HG02623 (cell line): Measurements from ENCODE around the gene BANF2.
"Not testable (repeated sequence)": the region's sequence is repeated elsewhere in the genome, so short reads cannot be mapped to it uniquely, and the experiment has no call there.

Experiments
- ATAC-seq: cut with Tn5 transposase; IDR thresholded peaks from one replicate; pipeline ENCODE4 v1.9.1; 2021; ENCODE audit warnings: moderate library complexity; ENCODE audit not compliant: unreplicated experiment

Gene BANF2

DNA sequence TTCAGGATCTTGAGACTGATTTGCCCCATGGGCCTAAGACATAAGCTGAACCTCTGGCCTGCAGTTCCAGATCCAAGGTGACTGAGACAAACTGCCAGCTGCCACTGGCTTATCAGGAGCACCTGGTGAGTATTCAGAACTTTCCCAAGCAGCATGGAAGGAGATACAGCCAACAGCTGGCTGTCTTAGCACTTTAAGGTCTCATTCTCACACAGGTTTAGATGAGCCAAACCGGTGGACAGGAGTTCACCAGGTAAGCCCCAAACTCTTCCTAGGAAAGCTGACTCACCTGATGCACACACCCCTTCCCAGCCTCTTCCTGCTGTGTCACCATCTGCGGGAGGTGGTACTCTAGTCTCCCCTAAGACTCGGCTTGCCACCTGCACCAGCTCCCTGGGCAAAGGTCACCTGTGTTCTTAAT lies at the start of gene BANF2:
TSS of gene BANF2 (plus strand) at position 36 of the 421 bp plus-strand sequence. CDS start 25,060 bp downstream, outside the sequence.
- no peak for ATAC-seq

- ATAC-seq, result no peak
Measured at GRCh38 chr20:17650301-17651128, 49.3 kb upstream of the BANF2 start.

DNA sequence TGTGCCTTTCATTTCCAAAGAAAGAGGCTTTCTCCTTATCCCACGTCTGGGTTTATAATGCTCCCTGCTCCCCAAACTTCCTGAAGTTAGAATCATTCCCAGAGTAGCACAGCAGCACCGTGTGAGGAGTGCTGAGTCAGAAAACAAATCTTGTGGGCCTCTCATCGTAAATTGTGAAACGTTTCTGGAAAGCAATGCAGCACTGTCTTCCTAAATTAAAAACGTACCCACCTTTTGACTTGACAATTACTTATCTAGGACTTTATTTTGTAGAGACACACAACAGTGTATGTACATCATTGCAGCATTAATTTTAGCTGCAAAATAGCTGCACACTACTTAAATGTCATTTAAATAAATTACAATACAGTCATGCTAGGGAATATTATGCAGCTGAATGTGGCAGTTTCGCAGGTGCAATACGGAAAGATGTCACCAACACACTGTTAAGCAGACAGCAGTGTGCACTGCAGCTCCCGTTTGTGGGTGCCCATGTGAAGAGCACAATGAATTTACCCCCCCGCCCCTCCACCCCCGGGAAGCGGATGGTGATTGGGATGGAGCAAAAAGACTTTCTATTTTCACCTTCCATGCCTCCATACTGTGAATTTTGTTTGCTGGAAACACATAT lies 48.5 kb upstream of the BANF2 start:
- no peak for ATAC-seq

DNA sequence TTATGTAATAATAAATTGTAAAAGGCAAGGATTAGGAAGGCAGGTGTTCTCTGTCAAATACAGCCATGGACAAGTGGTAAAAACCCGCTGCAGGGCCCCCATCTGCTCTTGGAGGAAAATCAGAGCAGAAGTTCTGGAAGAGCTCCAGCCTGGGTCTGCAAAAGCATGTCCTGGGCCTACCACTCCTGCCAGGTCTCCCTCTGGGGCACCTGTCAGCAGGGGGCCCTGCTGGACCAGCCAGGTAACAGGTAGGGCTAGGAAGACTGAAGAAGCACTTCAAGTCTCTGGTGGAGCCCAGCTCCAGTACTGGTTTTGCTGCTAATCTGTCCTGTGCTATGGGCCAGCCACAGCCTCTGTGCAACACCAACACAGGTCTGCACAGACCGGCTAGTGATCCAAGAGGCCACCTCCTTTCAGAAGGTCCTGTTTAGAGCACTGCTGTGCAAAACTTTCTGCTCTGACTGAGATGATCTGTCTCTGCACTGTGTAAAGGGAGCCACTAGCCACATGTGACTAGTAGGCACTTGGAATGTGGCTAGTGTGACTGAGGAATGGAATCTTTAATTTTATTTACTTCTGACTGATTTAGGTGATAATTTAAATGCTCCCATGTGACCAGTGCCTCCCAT lies 47.9 kb upstream of the BANF2 start:
- ATAC-seq, result no peak

DNA sequence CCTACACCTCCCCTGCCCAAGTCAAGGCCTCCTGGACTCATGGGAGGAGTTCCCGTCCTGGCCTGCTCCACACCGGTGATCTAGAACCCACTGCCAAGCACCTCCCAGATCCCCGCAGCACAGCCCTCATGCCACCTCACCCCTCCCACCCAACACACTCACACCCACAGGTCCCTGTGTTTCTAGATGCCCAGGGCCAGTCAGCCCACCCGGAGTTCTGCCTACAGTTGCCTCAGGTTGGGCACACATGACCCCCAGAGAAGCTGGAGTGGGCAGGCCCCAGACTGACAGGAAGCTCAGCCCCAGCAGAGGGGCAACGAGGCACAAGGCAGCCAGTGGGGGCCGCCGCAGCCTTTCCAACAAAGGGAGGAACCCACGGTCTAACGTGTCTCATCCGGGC lies 47.4 kb upstream of the BANF2 start:
- no peak for ATAC-seq

GRCh38 chr20:17653835-17654648 lies 45.7 kb upstream of the BANF2 start:
- no peak for ATAC-seq

GRCh38 chr20:17654649-17655285 lies 45.0 kb upstream of the BANF2 start:
- no peak for ATAC-seq

DNA sequence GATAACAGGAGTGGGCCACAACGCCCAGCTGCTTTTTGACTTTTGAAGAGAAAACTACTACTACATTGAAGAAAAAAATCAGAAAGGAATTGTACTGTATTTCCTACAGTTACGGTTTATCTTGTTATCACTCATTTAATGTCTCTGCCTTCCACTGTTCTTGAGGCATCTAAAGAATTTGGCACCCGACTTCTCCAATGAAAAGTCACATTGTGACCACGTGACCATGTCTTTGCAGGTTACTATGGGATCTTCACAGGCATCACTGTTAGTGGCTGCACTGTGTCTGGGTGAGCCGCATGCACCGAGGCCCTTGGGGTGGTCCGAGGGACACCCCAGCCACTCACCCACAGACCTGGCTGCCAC lies 44.5 kb upstream of the BANF2 start:
- no peak for ATAC-seq

DNA sequence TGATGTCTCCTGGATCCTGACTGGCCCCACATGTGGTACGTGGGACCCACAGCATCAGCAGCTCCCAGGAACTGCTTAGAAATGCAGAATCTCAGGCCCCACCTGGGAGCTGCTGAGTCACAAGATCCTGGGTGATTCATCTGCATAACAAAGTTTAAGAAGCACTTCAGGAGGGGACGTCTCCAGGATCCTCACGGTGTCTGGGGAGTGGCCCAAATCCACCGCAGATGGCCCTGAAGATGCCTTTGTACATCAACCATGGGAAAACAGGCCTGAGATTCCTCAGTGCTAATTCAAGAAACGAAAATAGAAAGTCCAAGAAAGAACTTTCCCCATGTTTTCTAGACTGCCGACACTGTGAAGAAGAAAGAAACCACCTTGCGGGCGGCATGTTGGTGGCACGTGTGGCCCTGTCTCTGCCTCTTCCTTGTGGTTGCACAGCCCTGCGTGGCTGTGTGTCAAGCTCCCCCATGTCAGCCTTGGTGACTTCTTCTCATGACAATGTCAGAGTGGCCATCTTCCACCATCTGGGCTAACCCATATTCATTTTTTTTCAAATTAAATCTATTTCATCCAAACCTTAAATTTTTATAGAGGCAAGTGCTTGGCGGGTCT lies 43.8 kb upstream of the BANF2 start:
- no peak for ATAC-seq

DNA sequence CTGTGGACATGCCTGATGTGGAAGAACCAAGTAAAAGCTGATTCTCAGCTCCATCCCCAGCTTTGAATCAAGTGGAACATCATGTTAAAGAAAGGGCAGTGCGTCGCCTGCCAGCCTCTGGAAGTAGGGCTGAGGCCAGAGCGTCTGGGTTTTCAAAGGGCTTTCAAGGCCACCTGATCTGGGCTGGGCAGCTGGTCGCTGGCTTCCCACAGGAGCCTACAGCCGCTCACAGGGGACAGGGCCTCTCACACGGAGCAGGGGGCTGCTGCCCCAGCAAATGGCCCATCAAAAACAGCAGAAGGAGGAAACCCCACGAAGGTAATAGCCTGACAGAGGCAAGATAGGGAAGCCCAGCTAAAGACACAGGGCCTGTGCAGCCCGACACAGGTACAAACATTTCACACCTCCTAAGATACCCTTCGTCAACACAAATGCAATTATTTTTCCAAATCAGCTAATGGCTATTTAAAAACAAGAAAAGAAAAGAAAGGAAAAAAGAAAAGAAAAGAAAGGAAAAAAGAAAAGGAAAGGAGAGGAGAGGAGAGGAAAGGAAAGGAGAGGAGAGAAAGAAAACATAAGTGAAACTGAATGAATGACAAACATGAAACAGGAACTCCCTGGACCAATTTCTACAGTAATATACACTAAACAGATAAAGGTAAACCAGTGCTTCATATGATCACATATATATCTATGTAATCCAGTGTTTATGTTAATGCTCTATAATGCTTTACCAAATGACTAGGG lies 42.5 kb upstream of the BANF2 start:
- no peak for ATAC-seq

DNA sequence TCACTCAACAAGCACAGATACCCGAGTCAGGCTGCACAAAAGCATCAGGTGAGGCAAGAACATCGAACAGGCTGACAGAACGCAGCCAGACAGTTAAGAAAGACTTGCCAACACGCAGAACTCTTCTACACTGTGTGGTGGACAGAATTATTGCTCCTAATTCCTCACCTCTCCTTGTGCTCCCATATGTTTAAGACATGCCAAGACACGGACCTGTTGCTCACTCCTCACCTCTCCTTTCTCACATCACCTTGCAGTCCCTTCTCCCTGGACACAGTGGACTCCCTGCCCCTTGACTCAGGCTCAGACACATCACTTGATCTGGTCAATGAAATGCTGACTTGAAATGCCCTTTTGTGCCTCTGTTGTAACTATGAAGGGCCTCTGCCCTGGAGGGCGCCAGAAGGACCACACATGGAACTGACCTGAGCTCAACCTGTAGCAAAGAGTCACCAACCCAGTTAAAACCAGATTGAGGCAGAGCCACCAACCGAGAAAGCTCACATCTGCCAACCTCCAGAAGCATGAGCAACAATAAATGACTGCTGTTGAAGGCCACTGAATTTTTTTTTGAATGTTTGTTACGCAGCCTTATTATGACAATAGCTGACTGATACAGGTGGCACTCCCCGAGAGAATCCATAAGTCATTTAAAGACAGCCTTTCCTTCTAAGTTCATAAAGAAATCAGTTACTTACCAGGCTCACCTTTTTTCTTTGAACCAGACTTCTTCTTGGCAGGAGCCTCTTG lies 41.7 kb upstream of the BANF2 start:
- no peak for ATAC-seq

DNA sequence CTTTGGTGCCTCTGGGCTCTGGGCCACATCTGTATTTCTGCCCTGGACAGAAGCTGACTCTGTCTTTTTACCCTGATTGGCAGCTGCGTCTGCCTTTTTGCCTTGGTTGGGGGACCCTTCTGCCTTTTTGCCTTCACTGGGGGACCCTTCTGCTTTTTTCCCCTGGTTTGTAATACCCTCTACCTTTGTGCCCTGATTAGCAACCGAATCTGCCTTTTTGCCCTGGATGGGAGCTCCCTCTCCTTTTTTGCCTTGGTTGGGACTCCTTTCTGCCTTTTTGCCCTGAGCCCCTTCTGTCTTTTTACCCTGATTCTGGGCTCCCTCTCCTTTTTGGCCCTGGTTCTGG lies 41.1 kb upstream of the BANF2 start:
- ATAC-seq, result no peak

- ATAC-seq, result not testable (repeated sequence)
Measured at GRCh38 chr20:17659344-17659743, 40.4 kb upstream of the BANF2 start.

- ATAC-seq, result no peak
Measured at GRCh38 chr20:17659801-17660200, 40.0 kb upstream of the BANF2 start.

GRCh38 chr20:17660667-17661066 lies 39.1 kb upstream of the BANF2 start:
- no peak for ATAC-seq

GRCh38 chr20:17661121-17661744 lies 38.5 kb upstream of the BANF2 start:
- no peak for ATAC-seq

- ATAC-seq, result no peak
Measured at GRCh38 chr20:17662333-17663039, 37.3 kb upstream of the BANF2 start.

- no peak for ATAC-seq
Measured at GRCh38 chr20:17663040-17663399, 36.7 kb upstream of the BANF2 start.
